SK-N-SH (cell line): ENCODE data around the gene CEP63. TPM values are rescaled to one million over a fixed set of nuclear protein-coding genes. Genes with fewer than 3 reads are reported as not detected.

Experiments
- CTCF ChIA-PET: fragments of 300-600, 350-600 bp; formaldehyde crosslinking; extraction: SDS; loops from one replicate; lab custom pipeline; 2021; lab: Yijun Ruan, JAX
- POLR2A ChIA-PET: fragments of 350-600 bp; sonication (Branson Sonifier 250); formaldehyde crosslinking; extraction: SDS; loops from one replicate; lab custom pipeline; 2020; ENCODE audit warnings: antibody characterized with exemption, inconsistent platforms; lab: Yijun Ruan, JAX
- DNase-seq: peaks from one replicate; pipeline ENCODE4 v3.0.0; 2012
- H2AFZ ChIP-seq: fragments of 200-600 bp; sonication (generic); 2 replicates; pipeline ENCODE4 v1.8.1; 2016; ENCODE audit warnings: antibody characterized with exemption, mild to moderate bottlenecking, low read depth
- H3F3A ChIP-seq: fragments of 200-600 bp; sonication (generic); replicated peaks from 2 replicates; pipeline ENCODE3; 2016; ENCODE audit warnings: antibody characterized with exemption, mild to moderate bottlenecking; ENCODE audit not compliant: insufficient read depth
- H3K27ac ChIP-seq, 2 experiments: fragments of 200-500 bp in 1 of 2; fragments of 200-600 bp in 1 of 2; sonication (Bioruptor generic) in 1 of 2; sonication (generic), shearing (Covaris generic) in 1 of 2; 2 replicates each; pipeline versions ENCODE4 v1.5.1 to v1.6.1; 2014 to 2016; ENCODE audit warnings: low read depth in 2 of 2, inconsistent platforms in 1 of 2, low read length in 1 of 2, mild to moderate bottlenecking in 1 of 2, mixed read lengths in 1 of 2
- H3K27me3 ChIP-seq: fragments of 200-600 bp; sonication (generic), shearing (Covaris generic); 2 replicates; pipeline ENCODE4 v1.6.1; 2016; ENCODE audit warnings: mixed run types; ENCODE audit not compliant: insufficient read depth
- H3K36me3 ChIP-seq, 2 experiments: fragments of 200-500 bp in 1 of 2; fragments of 200-600 bp in 1 of 2; sonication (Bioruptor generic) in 1 of 2; sonication (generic) in 1 of 2; replicated peaks in 1 of 2; 2 replicates each; pipeline versions ENCODE3 to v1.5.1; 2014 to 2016; ENCODE audit warnings: low read length in 1 of 2, mild to moderate bottlenecking in 1 of 2; ENCODE audit not compliant: insufficient read depth in 2 of 2, control insufficient read depth in 1 of 2
- H3K4me1 ChIP-seq, 2 experiments: fragments of 200-500 bp in 1 of 2; fragments of 200-600 bp in 1 of 2; sonication (Bioruptor generic) in 1 of 2; sonication (generic), shearing (Covaris generic) in 1 of 2; 2 replicates each; pipeline versions ENCODE4 v1.5.1 to v1.6.1; 2014 to 2016; ENCODE audit warnings: low read depth in 1 of 2, low read length in 1 of 2, mixed run types in 1 of 2; ENCODE audit not compliant: insufficient read depth in 2 of 2, control insufficient read depth in 1 of 2
- H3K4me2 ChIP-seq: fragments of 200-600 bp; sonication (generic), shearing (Covaris generic); 2 replicates; pipeline ENCODE4 v1.6.1; 2017; ENCODE audit warnings: mixed run types
- H3K4me3 ChIP-seq, 2 experiments: fragments of 200-500 bp in 1 of 2; fragments of 200-600 bp in 1 of 2; sonication (Bioruptor generic) in 1 of 2; sonication (generic), shearing (Covaris generic) in 1 of 2; 2 replicates each; pipeline versions ENCODE4 v1.5.1 to v1.8.1; 2014 to 2016; ENCODE audit warnings: low read depth in 2 of 2, inconsistent platforms in 1 of 2, low read length in 1 of 2, mild to moderate bottlenecking in 1 of 2, mixed read lengths in 1 of 2, moderate library complexity in 1 of 2
- H3K79me2 ChIP-seq: fragments of 200-600 bp; sonication (generic); 2 replicates; pipeline ENCODE4 v1.8.1; 2017; ENCODE audit warnings: mild to moderate bottlenecking; ENCODE audit not compliant: insufficient read depth
- H3K9ac ChIP-seq: fragments of 200-600 bp; sonication (generic); 2 replicates; pipeline ENCODE4 v1.6.1; 2017; ENCODE audit warnings: mixed run types
- H3K9me2 ChIP-seq: fragments of 200-600 bp; sonication (generic); 2 replicates; pipeline ENCODE4 v1.6.1; 2017; ENCODE audit warnings: mixed run types
- H3K9me3 ChIP-seq: fragments of 200-600 bp; sonication (generic); 2 replicates; pipeline ENCODE4 v1.6.1; 2017; ENCODE audit warnings: mixed run types, mild to moderate bottlenecking, moderate library complexity
- H4K20me1 ChIP-seq: fragments of 200-600 bp; sonication (generic); 2 replicates; pipeline ENCODE4 v1.6.1; 2017; ENCODE audit warnings: mild to moderate bottlenecking, mixed run types; ENCODE audit not compliant: insufficient read depth
- ELF1 ChIP-seq: IDR thresholded peaks from 2 replicates; pipeline ENCODE4 v1.4.0; 2012
- EZH2phosphoT487 ChIP-seq: fragments of 200-600 bp; sonication (generic); IDR thresholded peaks from 2 replicates; pipeline ENCODE4 v1.6.1; 2017; ENCODE audit warnings: low read depth, mixed run types, mild to moderate bottlenecking, antibody characterized with exemption, moderate library complexity, borderline replicate concordance
- FOSL2 ChIP-seq: IDR thresholded peaks from 2 replicates; pipeline ENCODE4 v1.4.0; 2012; ENCODE audit warnings: low read depth, mild to moderate bottlenecking, moderate library complexity, borderline replicate concordance
- GABPA ChIP-seq: IDR thresholded peaks from 2 replicates; pipeline ENCODE4 v1.4.0; 2012; ENCODE audit warnings: low read depth, mild to moderate bottlenecking
- GATA2 ChIP-seq: sonication (generic); formaldehyde crosslinking; IDR thresholded peaks from 2 replicates; pipeline ENCODE4 v1.5.0; 2020; ENCODE audit warnings: mild to moderate bottlenecking, missing genetic modification reagents
- JUND ChIP-seq: IDR thresholded peaks from 2 replicates; pipeline ENCODE4 v1.4.0; 2012
- MAX ChIP-seq: IDR thresholded peaks from 2 replicates; pipeline ENCODE4 v1.4.0; 2012; ENCODE audit warnings: low read depth
- MXI1 ChIP-seq: IDR thresholded peaks from 2 replicates; pipeline ENCODE4 v1.6.1; 2012; ENCODE audit warnings: mild to moderate bottlenecking, low read depth, low read length, improper control_type of control experiment
- NRF1 ChIP-seq: IDR thresholded peaks from 2 replicates; pipeline ENCODE4 v1.6.1; 2012; ENCODE audit warnings: low read depth, mild to moderate bottlenecking, low read length
- POLR2AphosphoS5 ChIP-seq: IDR thresholded peaks from 2 replicates; pipeline ENCODE4 v1.6.1; 2012; ENCODE audit warnings: low read depth, low read length
- RXRA ChIP-seq: IDR thresholded peaks from 2 replicates; pipeline ENCODE4 v1.4.0; 2012; ENCODE audit warnings: low read depth, mild to moderate bottlenecking, borderline replicate concordance
- SMC3 ChIP-seq: IDR thresholded peaks from 2 replicates; pipeline ENCODE4 v1.6.1; 2012; ENCODE audit warnings: low read depth, low read length, improper control_type of control experiment
- TCF12 ChIP-seq: IDR thresholded peaks from 2 replicates; pipeline ENCODE4 v1.4.0; 2012
- USF1 ChIP-seq: IDR thresholded peaks from 2 replicates; pipeline ENCODE4 v1.4.0; 2012; ENCODE audit warnings: low read depth, borderline replicate concordance
- YY1 ChIP-seq: IDR thresholded peaks from 2 replicates; pipeline ENCODE4 v1.4.0; 2012; ENCODE audit warnings: low read depth, mild to moderate bottlenecking
- ZBTB33 ChIP-seq: IDR thresholded peaks from 2 replicates; pipeline ENCODE4 v1.4.0; 2012; ENCODE audit warnings: low read depth, borderline replicate concordance
- WGBS: methylation state at CpG from one replicate; pipeline ENCODE4 v1.1.6; 2017; ENCODE audit warnings: low lambda C conversion rate; 5-methylcytosine and 5-hydroxymethylcytosine counted together
- polyA plus RNA-seq, 3 experiments: library from polyadenylated mRNA; depleted of rRNA; stranded (reverse); fragments of >200 nt; gene quantifications; 2 replicates each; pipeline ENCODE4 v1.2.3, GENCODE V29; 2012
- TF ChIP-seq, protein P1 (sequence below): IDR thresholded peaks from 2 replicates; pipeline ENCODE4 v1.6.1; 2012; ENCODE audit warnings: mild to moderate bottlenecking, low read depth, low read length, moderate library complexity
- TF ChIP-seq, protein P2 (sequence below): fragments of 200-600 bp; sonication (generic); IDR thresholded peaks from 2 replicates; pipeline ENCODE4 v1.6.1; 2017; ENCODE audit warnings: antibody characterized with exemption, mild to moderate bottlenecking, moderate library complexity

CEP63 gene
- polyA plus RNA-seq, 1 of the 3 experiments (the other 2 are of a cell fraction), result 6.3 TPM

- no peak for DNase-seq
- Histone ChIP-seq H3K79me2 (no peaks in the 10 kb centered on the region), H3K27me3 (no peaks in the 10 kb centered on the region), H2AFZ (no peak overlapping the region), H3K36me3 (no peaks in the 10 kb centered on the region), H3K9ac (no peak overlapping the region), H3F3A (no peaks in the 10 kb centered on the region), H3K27ac (no peak overlapping the region), H3K9me3 (no peaks in the 10 kb centered on the region), H3K4me1 (no peaks in the 10 kb centered on the region), H3K9me2 (no peaks in the 10 kb centered on the region), H4K20me1 (no peaks in the 10 kb centered on the region), H3K4me2 (no peak overlapping the region), H3K4me3 (no peak overlapping the region)
- no peak for TF ChIP-seq SMC3
- no peak for TF ChIP-seq JUND
- no peak for TF ChIP-seq GABPA
- WGBS, result 91% methylated on average over 6 of the region's 6 CpGs
- ChIA-PET POLR2A (no interaction called here), CTCF (interaction anchor here (0.6 to 1.9 kb wide), 3 partner anchors 20 to 77 kb away, joined by 3 to 8 read pairs (median 3); no protein-coding TSS in a partner anchor)
Measured at GRCh38 chr3:134576426-134576825, 90.6 kb downstream of the CEP63 start.

- Histone ChIP-seq H3K27ac (no peak overlapping the region), H2AFZ (no peak overlapping the region), H3K9me3 (no peaks in the 10 kb centered on the region), H4K20me1 (no peaks in the 10 kb centered on the region), H3F3A (no peaks in the 10 kb centered on the region), H3K9ac (no peak overlapping the region), H3K36me3 (no peaks in the 10 kb centered on the region), H3K27me3 (no peaks in the 10 kb centered on the region), H3K9me2 (no peaks in the 10 kb centered on the region), H3K4me1 (no peaks in the 10 kb centered on the region), H3K79me2 (no peaks in the 10 kb centered on the region), H3K4me2 (no peak overlapping the region), H3K4me3 (no peak overlapping the region)
- WGBS, result 80% methylated on average over 3 of the region's 3 CpGs
- ChIA-PET CTCF (interaction anchor here (0.6 to 1.9 kb wide), 3 partner anchors 21 to 77 kb away, joined by 3 to 8 read pairs (median 3); no protein-coding TSS in a partner anchor), POLR2A (no interaction called here)
- DNase-seq, result no peak
- TF ChIP-seq ELF1 (no peak), EZH2phosphoT487 (no peak), MAX (no peak), FOSL2 (no peak), NRF1 (no peak), YY1 (no peak), MXI1 (no peak), GATA2 (CRISPR knock-in tag) (no peak), RXRA (no peak), GABPA (no peak), TCF12 (no peak), USF1 (no peak), ZBTB33 (no peak), POLR2AphosphoS5 (no peak)
- TF ChIP-seq, protein P1, sequence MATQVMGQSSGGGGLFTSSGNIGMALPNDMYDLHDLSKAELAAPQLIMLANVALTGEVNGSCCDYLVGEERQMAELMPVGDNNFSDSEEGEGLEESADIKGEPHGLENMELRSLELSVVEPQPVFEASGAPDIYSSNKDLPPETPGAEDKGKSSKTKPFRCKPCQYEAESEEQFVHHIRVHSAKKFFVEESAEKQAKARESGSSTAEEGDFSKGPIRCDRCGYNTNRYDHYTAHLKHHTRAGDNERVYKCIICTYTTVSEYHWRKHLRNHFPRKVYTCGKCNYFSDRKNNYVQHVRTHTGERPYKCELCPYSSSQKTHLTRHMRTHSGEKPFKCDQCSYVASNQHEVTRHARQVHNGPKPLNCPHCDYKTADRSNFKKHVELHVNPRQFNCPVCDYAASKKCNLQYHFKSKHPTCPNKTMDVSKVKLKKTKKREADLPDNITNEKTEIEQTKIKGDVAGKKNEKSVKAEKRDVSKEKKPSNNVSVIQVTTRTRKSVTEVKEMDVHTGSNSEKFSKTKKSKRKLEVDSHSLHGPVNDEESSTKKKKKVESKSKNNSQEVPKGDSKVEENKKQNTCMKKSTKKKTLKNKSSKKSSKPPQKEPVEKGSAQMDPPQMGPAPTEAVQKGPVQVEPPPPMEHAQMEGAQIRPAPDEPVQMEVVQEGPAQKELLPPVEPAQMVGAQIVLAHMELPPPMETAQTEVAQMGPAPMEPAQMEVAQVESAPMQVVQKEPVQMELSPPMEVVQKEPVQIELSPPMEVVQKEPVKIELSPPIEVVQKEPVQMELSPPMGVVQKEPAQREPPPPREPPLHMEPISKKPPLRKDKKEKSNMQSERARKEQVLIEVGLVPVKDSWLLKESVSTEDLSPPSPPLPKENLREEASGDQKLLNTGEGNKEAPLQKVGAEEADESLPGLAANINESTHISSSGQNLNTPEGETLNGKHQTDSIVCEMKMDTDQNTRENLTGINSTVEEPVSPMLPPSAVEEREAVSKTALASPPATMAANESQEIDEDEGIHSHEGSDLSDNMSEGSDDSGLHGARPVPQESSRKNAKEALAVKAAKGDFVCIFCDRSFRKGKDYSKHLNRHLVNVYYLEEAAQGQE, result no peak
- TF ChIP-seq, protein P2, sequence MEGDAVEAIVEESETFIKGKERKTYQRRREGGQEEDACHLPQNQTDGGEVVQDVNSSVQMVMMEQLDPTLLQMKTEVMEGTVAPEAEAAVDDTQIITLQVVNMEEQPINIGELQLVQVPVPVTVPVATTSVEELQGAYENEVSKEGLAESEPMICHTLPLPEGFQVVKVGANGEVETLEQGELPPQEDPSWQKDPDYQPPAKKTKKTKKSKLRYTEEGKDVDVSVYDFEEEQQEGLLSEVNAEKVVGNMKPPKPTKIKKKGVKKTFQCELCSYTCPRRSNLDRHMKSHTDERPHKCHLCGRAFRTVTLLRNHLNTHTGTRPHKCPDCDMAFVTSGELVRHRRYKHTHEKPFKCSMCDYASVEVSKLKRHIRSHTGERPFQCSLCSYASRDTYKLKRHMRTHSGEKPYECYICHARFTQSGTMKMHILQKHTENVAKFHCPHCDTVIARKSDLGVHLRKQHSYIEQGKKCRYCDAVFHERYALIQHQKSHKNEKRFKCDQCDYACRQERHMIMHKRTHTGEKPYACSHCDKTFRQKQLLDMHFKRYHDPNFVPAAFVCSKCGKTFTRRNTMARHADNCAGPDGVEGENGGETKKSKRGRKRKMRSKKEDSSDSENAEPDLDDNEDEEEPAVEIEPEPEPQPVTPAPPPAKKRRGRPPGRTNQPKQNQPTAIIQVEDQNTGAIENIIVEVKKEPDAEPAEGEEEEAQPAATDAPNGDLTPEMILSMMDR, result no peak
Measured at GRCh38 chr3:134576831-134577230, 91.0 kb downstream of the CEP63 start.
